Measurements from ENCODE around the gene SPSB1. TPM values are rescaled to one million over a fixed set of nuclear protein-coding genes. Genes with fewer than 3 reads are reported as not detected.

SPSB1 gene
- total RNA-seq, 2 donors from 2014 or later: 16.8 to 19.1 TPM

DNA sequence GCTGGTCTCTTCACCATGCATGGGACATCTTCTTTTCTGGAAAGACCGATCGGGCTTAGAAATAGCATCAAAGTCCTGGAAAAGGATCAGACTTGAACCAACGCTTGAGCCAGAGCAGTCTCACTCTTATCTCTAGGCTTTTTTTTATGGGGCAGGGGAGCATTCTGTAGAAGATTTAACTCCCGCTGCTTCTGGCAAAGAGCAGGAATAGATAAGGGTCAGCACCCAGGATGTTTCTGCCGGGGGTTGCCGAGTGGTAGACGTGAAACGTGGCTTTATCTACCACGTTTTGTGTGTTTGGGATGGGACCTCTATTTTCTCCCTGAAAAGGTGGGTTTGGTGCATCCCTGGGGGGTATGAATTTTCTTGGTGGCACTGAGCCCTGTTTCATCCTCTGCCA lies 18.8 kb downstream of the SPSB1 start:
- DNase-seq: no peak
- no peak for ATAC-seq
- intact Hi-C loops (cut with DNase I): no loop called here

DNA sequence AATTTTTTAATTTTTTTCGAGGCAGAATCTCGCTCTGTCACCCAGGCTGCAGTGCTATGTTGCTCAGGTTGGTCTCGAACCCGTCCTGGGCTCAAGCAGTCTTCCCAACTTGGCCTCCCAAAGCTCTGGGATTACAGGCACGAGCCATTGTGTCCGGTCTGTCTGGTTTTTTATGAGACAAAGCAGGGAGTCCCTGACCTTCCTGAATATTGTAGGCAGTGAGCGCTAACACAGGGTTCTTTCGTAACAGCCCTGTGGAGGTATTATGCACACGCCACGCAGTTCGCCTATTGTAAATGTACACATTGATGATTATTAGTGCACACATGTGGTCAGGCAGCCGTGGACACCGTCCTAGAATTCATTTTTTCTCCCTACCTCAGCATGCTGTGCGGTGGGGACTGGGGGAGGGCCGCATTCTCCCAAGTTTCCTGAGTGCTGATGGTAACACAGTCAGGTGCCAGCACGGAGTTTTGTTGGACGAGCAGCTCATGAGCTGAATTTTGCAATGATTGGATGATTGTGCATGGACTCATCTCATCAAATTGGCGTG lies 19.6 kb downstream of the SPSB1 start:
- ATAC-seq (no peak), DNase-seq (no peak)
- intact Hi-C loops (cut with DNase I): no loop called here

DNA sequence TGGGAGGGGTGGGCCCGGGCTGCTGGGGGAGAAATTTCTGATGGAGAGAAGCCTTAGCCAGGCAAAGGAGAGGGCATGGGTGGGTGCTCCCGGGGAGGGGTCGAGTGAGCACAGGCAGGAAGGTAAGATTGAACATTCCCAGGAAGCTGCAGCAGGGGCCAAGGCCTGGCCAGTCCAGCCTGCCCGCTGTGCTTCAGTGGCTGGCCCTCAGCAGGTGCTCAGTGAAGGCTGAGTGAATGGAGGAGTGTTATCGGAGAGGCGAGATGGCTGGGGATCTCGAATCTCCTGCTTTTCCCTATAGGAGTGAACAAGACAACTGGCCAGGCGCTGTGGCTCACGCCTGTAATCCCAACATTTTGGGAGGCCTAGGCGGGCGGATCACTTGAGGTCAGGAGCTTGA lies 20.9 kb downstream of the SPSB1 start:
- ATAC-seq: no peak
- intact Hi-C loops (cut with DNase I): no loop called here
- DNase-seq: no peak

DNA sequence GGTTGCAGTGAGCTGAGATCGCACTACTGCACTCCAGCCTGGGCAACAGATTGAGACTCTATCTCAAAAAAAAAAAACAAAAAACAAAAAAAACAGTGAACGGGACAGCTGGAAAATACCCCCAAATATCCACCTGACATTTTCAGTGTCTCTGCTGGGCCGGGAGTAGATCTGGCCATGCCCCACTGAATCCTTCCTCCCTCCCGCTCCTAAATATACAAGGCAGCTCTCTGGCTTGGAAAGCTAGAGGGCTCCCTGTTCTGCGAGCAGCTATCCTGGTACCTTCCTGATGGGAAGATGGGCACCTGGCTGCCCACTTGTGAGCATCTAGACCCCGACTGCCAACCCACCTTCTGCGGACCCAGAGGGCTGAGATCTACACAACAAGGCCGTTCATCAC lies 21.4 kb downstream of the SPSB1 start:
- intact Hi-C loops (cut with DNase I): no loop called here
- ATAC-seq: no peak
- DNase-seq: no peak

DNA sequence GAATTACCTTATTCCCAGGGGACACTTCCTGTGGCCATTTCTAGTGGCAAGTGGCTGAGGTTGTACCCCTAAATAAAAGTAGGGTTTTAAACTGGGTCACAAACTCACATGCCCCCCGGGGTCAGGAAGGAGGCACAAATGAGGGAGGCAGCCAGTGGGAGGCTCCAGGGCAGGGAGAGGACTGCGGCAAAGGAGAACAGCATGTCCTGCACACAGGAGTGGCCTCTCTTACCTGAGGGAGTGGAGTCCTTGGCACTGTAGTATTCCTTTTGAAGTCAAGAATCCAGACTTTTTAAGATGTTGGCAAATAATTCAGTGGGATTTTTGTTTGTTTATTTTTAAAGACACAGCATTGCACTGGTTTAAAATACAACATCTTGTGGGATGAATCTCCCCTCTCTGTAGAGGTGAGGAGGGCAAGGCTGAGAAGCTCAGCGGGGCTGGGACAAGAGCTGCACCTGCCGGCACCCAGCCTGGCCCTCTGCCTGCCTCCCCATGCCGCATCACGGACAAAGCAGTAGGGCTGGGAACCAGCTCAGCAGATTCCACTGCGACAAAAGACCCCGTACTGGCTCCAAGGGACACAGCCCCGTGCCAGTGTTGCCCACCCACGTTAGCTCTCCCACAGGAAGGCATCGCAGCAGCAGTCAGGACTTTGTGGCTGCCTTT lies 22.2 kb downstream of the SPSB1 start:
- DNase-seq (no peak), ATAC-seq (no peak)
- intact Hi-C loops (cut with DNase I): no loop called here

DNA sequence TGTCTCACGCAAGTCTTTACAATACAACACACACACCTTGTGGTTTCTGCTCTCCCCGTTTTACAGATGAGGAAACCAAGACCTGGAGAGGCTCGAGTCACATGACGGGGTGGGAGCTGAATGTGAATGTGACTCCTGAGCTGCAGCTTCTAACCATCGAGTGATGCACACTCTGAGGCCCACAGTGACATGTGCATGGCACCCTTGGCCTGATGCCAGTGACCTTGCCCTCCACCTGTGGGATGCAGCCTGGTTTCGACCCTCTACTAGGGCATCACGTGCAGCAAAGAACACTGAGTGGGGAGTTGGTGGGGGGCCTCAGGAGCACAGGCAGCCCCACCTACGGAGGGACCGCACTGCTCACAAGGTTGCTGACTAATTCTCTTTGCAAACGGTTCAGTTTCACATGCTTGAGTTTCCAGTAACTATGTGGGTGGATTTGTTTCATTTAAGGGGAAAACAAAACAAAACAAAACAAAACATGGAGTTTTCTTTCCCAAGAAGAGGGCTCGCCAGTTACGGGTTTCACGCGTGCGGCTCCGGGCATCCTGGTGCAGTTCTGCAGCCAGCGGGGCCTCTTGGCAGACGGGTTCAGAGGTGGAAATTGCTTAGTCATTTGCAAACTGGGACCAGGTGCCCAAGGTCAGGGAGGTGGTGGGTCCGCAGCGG lies 22.9 kb downstream of the SPSB1 start:
- DNase-seq (no peak), ATAC-seq (no peak)
- intact Hi-C loops (cut with DNase I): no loop called here

DNA sequence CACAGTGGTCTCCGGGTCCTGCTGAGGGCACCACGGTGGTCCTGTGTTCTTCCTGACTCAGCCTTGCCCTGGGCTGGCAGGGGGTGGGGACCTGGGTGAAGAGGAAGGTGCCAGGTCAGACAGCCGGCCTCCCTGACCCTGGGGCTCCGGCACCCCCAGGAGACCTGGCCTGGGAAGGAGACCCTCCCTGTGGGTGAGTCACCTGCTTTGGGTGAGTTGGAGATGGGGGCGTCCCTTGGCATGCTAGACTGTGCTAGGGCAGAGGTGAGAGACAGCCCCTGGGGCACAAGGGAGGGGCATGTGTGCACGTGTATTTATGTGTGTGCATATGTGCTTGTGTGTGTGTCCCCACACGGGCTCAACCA lies 23.4 kb downstream of the SPSB1 start:
- ATAC-seq (no peak), DNase-seq (no peak)
- intact Hi-C loops (cut with DNase I): no loop called here

DNA sequence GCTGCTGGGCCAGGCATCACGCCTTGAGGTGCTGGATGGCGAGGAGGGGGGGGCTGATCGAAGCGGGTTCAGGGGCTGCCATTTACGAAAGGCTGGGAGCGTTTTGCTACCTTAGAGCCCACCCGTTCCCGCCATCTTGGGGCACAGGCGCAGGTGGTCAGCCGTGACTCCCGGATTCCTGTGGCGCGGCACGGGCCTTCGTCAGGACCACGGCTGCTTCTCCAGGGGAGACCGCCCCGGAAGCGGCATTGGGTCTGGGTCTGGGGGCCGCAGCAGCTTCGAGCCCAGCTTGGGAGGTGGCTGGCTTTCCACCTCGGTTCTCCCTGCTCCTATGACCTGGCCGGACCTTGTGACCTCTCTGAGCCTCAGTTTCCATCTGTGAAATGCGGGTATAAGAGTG lies 23.8 kb downstream of the SPSB1 start:
- DNase-seq: no peak

DNA sequence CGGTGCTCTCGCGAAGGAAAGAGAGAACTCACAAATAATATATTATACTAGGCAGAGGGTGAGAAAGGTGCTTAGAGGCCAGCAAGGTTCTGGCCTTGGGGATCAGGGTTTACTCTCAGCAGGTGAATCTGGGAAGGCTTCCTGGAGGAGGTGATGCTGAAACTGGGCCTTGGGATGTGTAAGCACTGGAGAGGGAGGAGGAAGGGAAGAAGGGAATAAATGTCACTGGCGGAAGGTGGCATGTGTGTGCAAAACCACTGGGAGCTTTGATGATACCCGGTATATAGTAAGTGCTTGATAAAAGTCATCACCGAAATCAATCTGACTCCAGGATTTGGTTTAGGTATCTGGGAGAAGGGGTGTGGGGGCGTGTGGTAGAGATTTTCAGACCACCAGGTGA lies 24.4 kb downstream of the SPSB1 start:
- DNase-seq (no peak), ATAC-seq (no peak)
- intact Hi-C loops (cut with DNase I): no loop called here

More for the DNA sequence above, 23.8 kb downstream of the SPSB1 start:
- intact Hi-C loops (cut with DNase I): no loop called here
- ATAC-seq: no peak

DNA sequence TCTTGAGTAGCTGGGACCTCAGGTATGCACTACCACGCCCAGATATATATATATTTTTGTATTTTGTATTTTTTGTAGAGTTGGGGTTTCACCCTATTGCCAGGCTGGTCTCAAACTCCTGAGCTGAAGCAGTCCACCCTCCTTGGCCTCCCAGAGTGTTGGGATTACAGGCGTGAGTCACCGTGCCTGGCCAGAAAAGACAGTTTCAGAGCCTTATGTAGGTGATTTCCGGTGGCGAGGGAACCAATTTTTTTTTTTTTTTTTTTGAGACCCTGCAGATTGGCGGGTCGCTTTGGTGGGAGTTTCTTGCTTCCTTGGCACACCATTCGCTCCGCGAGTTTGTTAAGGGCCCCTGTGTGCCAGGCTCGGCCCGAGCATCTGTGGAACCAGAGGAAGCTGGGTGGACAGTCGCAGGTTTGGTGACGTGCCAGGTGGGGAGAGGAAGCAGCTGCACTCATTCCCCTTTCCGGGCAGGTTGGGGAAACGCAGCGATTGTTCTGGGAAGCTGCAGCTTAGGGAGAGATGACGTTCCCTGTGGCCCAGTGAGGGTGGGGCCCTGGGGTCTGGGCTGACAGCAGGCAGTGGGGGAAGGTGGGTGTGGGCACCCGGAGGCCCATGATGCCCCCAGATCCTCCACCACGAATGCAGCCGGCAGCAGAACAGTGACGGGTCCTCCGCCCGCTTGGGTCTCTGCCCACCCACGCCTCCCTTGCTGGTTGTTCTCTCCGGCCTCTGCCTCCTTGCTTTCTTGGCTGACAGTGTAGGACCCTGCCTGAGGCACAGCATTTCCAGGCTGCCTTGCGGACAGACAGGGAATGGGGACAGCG lies 25.1 kb downstream of the SPSB1 start:
- ATAC-seq (peak; percentile 8 to 27), DNase-seq (peak; percentile 59)
- intact Hi-C loops (cut with DNase I): no loop called here

DNA sequence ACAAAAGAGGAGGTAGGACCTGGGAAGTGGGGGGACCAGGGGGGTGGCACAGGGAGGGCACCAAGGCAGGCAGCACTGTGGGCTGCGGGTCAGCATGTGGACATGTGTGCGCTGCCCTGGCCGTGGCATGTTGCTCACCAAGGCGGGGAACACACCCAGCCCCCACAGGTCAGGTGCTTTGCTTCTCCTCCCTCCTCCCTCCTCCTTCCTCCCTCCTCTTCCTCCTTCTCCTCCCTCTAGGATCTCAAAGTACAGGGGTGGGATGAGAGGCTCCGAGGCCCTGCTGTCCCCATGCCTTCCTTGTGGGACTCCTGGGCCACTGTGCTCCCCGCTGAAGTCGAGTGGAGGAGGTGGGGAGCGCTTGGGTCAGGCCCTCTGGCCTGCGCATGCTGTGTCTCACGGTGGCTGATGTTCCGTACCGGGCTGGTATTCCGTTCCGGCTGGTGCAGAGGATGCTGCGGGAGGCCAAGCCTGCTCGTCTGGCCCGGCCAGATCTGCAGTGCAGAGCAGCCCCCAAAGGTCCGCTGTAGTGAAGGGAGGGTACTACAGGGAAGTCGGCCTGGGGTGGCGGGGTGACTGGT lies 26.6 kb downstream of the SPSB1 start:
- intact Hi-C loops (cut with DNase I): no loop called here
- ATAC-seq (no peak), DNase-seq (no peak)

DNA sequence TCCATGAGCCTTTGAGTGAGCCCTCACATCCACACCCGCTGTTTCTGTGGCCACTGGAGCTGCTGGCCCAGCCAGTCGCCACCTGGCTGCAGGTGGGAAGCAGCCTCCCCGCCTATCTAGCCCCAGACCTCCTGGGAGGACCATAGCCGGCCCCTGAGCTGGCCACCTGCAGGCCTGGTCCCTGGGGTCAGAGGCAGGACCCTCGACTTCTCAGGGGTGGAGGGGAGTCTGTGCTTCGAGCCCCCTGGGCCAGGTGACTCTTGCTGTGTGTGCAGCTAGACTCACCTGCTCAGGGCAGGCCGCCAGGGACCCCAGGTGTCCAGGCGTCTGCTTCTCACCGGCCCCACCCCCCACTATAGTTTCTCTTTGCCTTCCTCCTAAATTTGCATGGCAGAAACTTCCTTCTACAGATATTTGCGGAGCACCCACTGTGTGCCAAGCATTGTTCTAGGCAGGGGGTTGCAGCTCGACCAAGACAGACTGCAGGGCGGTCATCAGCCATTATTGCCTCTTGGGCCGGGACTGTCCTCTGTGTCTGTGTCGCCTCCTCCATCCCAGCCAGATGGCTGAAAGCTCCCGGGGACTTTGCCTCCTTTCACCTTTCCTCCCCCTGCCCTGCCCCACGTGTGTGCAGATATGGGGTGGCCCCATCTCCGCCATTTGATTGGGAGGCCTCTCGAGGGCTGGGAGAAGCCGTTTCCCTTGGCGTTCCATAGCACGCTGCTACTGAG lies 27.3 kb downstream of the SPSB1 start:
- ATAC-seq (no peak), DNase-seq (no peak)
- intact Hi-C loops (cut with DNase I): no loop called here

DNA sequence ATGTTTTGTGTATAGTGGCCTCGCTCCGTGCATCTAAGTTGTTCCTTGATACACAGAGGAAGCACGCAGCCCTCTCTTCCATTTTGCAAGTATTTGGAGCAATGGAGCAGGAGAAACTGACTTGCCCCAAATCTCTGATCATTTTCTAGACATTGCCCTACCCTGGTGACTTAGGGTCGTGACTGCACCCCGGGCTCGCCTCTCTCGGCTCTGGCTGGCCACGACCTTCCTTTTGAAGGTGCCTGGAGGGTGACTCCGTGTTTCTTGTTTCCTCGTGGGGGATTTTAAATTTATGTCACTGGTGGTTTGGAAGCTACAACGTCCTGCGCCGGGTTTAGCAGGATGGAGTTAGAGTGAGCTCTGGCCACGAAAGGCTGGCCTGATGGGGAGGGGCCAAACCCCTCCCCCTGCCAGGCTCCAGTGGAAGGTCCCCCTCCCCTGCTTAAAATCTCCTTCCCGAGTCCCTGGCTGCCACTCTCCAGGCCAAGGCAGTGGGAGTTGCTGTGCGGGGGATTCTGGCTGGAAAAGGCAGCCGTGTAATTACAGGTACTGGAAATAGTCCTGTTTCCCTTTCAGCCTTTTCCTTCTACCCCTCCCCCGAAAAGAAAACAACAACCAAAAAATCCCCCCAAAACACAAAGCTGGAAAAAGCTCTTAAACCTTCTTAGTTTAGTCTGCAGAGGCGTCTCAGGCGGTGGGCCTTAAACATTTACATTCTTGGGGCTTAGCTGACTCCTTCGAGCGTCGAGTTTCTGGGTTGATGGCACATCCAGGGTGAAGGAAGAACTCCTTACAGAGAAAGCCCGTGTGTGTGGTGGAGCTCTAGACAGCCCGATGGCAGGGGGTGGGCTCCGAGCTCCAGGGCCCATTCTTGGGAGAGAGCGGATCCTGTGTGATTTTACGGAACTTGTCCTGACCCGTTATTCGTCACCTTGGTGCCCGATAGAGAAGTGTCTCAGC lies 28.1 kb downstream of the SPSB1 start:
- intact Hi-C loops (cut with DNase I): no loop called here
- ATAC-seq: no peak
- no peak for DNase-seq

DNA sequence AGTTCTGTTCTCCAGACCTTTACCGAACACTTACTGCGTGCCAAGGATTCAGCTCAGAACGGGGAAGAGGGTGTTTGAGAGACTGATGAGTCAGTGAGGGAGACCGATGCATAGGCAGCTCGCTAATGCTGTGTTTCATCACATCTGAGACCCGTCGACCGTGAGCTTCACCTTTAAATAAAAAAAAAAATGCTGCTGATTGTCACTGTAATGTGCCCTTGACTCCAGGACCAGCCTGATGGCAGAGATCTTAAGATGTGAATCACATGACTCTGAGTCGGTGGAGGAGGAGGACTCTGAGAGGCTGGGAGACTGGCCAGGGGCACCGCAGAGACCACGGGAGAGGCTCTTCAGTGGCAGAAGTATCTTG lies 28.8 kb downstream of the SPSB1 start:
- intact Hi-C loops (cut with DNase I): no loop called here
- peak in 1 of 2 donors; percentile 60 for ATAC-seq

DNA sequence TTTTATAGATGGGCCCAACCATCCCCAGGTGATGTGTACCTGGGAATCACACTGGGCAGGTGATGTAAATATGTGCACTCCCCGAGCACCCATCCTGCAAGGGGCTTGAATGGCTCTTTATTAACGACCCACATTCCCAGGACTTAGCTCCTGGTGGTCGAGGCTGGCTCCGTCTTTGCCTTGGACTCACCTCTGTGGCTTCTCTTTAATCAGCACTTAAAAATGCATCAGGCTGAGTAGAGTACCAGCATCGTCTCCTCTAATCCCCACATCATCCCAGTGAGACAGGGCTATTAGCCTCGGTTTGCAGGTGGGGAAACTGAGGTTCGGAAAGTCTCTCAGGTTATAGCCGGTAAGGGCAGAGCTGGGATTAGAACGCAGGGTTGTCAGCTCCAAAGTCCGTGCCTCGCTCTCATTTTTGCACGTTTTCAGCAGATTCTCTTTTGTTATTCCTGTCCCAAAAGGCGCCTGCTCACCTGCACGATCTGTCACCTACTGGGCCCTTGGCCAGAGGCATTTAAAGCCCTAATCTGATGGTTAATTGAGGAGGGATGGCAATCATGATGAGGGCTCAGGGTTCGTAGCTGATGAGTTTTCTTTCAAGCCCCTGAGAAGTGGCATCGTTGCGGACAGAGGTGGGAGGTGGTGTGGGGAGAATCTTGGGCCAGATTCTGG lies 29.4 kb downstream of the SPSB1 start:
- ATAC-seq: no peak
- intact Hi-C loops (cut with DNase I): no loop called here
- no peak for DNase-seq

More for the DNA sequence above, 28.8 kb downstream of the SPSB1 start:
- no peak for DNase-seq

DNA sequence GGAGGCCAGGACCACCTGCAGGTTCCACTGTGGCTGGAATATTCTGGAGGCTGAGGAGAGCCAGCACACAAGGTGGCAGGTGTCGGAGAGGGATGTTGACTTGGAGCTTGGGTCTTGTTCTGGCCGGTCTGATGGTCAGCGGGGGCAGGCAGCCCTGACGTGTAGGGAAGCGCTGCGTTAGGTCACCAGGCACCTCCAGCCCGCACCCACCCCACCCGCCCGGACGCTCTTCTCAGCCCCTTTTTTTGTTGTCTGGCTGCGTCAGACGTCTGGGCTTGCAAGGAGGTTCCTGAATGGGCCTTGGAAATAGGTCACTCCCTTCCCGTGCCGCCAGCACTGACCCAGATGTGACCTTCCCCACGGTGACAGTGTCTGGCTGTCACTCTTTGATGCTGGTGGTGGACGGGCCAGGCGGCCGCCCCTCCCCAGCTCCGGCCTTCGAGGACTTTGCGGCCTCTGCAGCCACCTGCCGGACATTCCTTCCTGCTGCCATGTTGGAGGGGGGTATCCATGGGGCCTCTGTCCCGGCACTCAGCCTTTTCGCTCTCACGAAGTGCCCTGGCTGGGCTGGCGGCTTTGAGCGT lies 30.1 kb downstream of the SPSB1 start:
- intact Hi-C loops (cut with DNase I): no loop called here
- DNase-seq: no peak
- peak in 1 of 2 donors; percentile 46 for ATAC-seq
